Activated naive CD4-positive, alpha-beta T cell treated with anti-CD3 and anti-CD28 coated beads, Interleukin-2, amount 50 U/mL, for 24 hours (primary cell): Measurements from ENCODE around the gene NCS1.
"Not testable (repeated sequence)": the region's sequence is repeated elsewhere in the genome, so short reads cannot be mapped to it uniquely, and the experiment has no call there.

Experiments used
- H3K27ac Mint-ChIP-seq: one replicate; pipeline ENCODE4 v1.8.0; 2021; ENCODE audit warnings: mild to moderate bottlenecking, mixed read lengths
- H3K27me3 Mint-ChIP-seq: one replicate; pipeline ENCODE4 v1.8.0; 2021; ENCODE audit warnings: mixed read lengths
- H3K36me3 Mint-ChIP-seq: one replicate; pipeline ENCODE4 v1.8.0; 2021; ENCODE audit warnings: mixed read lengths
- H3K4me1 Mint-ChIP-seq: one replicate; pipeline ENCODE4 v1.8.0; 2021; ENCODE audit warnings: mixed read lengths
- H3K4me3 Mint-ChIP-seq: one replicate; pipeline ENCODE4 v1.8.0; 2021; ENCODE audit warnings: mild to moderate bottlenecking, mixed read lengths
- H3K9me3 Mint-ChIP-seq: one replicate; pipeline ENCODE4 v1.8.0; 2021; ENCODE audit warnings: mixed read lengths

Gene NCS1

DNA sequence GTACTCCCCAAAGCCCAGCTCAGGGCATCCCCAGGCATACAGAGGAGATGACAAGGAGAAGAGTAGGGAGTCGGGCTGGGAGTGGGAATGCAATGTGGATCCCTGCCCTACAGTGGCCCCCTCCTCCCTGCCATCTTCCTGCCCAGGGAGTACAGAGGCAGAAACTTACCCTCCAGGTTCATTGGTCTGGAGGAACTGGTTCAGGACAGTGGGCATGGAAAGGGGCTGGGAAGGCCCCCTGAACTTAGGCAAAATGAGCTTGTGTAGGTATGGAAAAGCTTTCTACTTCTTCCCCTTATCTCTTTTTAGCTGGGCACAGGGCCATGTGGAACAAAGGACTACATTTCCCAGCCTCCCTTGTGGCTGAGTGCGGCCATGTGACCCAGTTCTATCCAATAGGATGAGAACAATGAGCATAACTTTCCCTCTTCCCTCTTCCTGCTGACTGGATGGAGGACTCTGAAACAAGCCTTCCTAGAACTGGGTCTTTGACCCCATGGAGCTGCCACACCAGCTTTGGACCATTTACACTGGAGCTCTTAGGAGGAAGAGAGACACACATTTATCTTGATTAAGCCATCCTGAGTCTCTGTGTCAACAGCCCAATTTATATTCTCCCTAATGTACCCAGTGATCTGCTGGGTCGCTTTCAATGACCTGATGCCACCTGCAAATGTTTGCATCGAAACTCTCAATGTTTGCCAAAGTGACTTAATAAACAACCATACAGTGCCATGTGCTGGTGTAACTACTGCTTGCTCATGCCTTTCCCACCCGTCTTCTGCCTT is 68.4 kb downstream of the NCS1 start:
- H3K9me3 Mint-ChIP-seq = no peaks in the 10 kb centered on the region
- H3K27ac Mint-ChIP-seq = no peak overlapping the region
- H3K4me1 Mint-ChIP-seq = peaks cover 31% of the 10 kb centered on the region
- no peak overlapping the region for H3K4me3 Mint-ChIP-seq
- no peaks in the 10 kb centered on the region for H3K27me3 Mint-ChIP-seq
- H3K36me3 Mint-ChIP-seq = no peaks in the 10 kb centered on the region

DNA sequence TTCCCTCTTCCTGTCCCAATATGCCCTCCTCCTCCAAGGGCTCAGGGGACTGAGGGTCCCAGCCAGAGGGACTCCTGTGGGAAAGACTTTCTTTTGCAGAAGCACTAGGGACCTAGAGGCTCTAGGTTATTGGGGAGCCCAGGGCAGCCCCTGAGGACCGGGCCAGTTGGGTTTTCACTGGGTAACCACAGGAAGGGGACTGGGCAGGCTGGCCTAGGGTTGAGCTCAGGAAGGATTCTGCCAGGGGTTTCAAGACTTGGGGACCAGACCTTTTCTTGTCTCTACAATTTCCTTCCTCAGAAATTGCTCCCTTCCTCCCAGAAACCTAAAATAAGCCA is 69.0 kb downstream of the NCS1 start:
- H3K9me3 Mint-ChIP-seq = no peaks in the 10 kb centered on the region
- H3K4me1 Mint-ChIP-seq = peaks cover 26% of the 10 kb centered on the region
- no peaks in the 10 kb centered on the region for H3K36me3 Mint-ChIP-seq
- H3K27me3 Mint-ChIP-seq = no peaks in the 10 kb centered on the region
- H3K4me3 Mint-ChIP-seq = no peak overlapping the region
- no peak overlapping the region for H3K27ac Mint-ChIP-seq

DNA sequence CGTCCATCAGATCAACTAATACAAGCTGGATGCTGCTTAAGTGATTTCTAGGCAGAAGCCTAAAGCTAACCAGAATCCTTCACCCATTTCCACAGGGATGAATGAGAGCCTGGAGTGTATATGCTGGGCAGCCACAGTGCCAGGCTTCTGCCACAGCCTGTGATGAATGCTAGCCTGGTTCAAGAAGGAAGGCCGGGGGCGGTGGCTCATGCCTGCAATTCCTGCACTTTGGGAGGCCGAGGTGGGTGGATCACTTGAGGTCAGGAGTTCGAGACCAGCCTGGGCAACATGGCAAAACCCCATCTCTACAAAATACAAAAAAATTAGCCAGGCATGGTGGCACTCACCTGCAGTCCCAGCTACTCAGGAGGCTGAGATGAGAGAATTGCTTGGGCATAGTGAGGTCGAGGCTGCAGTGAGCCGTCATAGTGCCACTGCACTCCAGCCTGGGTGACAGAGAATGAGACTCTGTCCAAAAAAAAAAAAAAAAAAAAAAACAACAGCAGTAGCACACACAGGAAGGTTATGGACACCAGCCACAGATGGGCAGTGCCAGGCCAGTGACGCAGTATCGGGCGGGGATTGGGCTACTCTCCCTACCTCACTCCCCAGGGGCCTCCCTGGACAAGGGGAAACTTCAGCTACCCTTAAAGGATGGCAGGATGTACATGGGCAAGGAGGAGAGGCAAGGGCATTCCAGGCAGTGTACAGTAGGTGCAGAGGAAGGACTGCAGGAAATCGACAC is 70.2 kb downstream of the NCS1 start:
- no peak overlapping the region for H3K27ac Mint-ChIP-seq
- H3K4me3 Mint-ChIP-seq = no peak overlapping the region
- H3K9me3 Mint-ChIP-seq = no peaks in the 10 kb centered on the region
- H3K27me3 Mint-ChIP-seq = no peaks in the 10 kb centered on the region
- peaks cover 26% of the 10 kb centered on the region for H3K4me1 Mint-ChIP-seq
- H3K36me3 Mint-ChIP-seq = no peaks in the 10 kb centered on the region

DNA sequence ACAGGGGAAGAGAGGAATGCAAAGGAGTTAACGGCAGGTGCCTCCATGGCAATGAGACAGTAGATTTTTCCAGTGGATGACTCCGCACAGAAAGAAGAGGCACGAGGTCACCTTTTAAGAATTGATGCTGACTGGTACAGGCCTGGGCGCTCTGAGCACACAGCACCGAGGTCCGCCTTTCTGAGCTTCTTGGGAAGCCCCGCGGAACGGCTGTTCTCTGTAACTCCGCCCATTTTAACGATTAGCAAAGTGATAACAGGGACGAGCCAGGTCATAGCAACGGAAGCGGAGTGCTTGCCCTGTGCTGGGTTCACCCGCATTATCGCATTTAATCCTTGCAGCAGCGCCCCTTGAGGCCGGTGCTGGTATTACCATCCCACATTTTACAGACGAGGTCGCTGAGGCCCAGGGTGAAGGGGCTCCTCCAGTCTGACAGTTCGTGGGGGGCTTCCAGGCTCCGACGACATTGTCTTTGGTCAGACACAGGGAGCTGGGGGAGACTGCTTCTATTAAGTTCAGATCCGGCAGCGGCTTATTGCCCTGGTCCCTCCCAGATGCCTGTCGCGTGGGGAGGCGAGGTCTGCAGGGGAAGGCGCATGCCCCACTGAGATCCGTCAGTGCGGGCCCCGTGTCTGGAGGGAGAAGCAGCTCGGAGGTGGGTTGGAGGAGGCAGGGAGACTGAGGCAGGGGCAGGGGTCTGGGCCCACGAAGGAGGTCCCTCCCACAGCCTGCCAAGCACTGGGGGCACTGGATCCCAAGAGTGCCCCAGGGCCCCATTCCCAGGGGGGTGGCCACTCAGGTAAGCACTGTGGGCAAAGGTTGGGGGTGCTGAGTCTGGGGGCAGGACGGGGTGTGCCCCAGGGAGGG is 71.0 kb downstream of the NCS1 start:
- Mint-ChIP-seq H3K36me3 (no peaks in the 10 kb centered on the region), H3K9me3 (no peaks in the 10 kb centered on the region), H3K27me3 (no peaks in the 10 kb centered on the region), H3K4me3 (no peak overlapping the region), H3K27ac (no peak overlapping the region), H3K4me1 (peaks cover 26% of the 10 kb centered on the region)

DNA sequence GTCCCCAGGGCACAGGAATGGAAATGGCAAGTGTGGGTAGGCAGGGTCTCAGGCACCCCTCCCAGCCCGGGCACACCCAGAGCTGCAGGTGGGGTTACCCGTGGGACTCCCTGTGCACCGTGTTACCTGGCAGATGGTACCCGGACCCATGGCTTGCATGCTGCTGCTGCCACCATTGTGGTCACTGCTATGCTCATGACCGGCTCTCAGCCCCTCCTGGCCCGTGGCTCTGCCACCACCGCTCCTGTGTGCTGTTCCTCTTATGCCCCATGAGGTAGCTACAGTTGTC is 71.6 kb downstream of the NCS1 start:
- Mint-ChIP-seq H3K27me3 (no peaks in the 10 kb centered on the region), H3K4me1 (peaks cover 26% of the 10 kb centered on the region), H3K36me3 (no peaks in the 10 kb centered on the region), H3K27ac (no peak overlapping the region), H3K9me3 (no peaks in the 10 kb centered on the region), H3K4me3 (no peak overlapping the region)

DNA sequence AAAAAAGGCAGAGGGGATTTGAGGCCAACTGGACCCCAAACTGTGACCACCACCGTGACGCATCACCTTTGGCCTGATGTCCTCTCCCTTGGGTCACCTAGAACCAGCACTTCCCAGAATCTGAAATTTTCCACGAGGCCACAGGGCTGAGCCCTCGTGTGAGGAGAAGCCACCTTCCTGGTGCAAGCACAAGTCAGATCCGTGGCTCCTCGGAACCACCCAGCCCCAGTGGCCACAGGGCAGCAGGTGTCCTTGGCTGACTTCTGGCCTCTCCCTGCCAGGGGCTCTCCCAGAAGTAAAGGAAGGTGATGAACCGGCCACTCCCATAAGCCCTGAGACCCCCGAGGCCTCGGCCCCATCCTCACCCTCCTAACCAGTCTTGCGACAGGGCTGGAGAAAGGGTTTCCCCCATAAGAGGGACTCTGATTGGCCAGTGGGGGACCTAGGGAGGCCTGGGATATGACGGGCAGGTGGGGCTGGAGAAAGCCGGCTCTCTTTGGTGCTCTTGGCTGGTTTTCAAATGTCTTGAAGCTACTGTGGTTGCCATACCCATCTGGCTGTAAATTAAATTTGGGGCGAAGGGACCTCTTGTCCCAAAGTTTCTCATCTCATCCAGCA is 72.5 kb downstream of the NCS1 start:
- Mint-ChIP-seq H3K27ac (no peak overlapping the region), H3K27me3 (no peaks in the 10 kb centered on the region), H3K4me3 (no peak overlapping the region)

DNA sequence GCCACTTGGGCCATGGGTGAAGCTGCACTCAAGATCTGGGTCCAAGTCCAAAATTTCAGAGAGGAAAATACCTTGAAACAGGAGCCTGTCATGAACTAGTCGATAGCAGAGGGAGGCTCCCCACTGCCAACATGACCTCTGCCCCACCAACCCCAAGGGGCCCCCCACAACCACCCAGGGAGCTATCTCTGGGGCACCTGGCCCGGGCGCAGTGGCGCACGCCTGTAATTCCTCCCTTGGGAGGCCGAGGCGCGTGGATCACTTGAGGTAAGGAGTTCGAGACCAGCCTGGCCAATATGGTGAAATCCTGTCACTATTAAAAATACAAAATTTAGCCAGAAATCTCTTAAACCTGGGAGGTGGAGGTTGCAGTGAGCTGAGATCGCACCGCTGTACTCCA is 73.3 kb downstream of the NCS1 start:
- peaks cover 14% of the 10 kb centered on the region for H3K4me1 Mint-ChIP-seq
- no peaks in the 10 kb centered on the region for H3K9me3 Mint-ChIP-seq
- H3K4me3 Mint-ChIP-seq = no peak overlapping the region
- no peaks in the 10 kb centered on the region for H3K27me3 Mint-ChIP-seq
- H3K36me3 Mint-ChIP-seq = no peaks in the 10 kb centered on the region
- no peak overlapping the region for H3K27ac Mint-ChIP-seq

More for the DNA sequence above, 72.5 kb downstream of the NCS1 start:
- Mint-ChIP-seq H3K9me3 (no peaks in the 10 kb centered on the region), H3K4me1 (peaks cover 23% of the 10 kb centered on the region), H3K36me3 (no peaks in the 10 kb centered on the region)

DNA sequence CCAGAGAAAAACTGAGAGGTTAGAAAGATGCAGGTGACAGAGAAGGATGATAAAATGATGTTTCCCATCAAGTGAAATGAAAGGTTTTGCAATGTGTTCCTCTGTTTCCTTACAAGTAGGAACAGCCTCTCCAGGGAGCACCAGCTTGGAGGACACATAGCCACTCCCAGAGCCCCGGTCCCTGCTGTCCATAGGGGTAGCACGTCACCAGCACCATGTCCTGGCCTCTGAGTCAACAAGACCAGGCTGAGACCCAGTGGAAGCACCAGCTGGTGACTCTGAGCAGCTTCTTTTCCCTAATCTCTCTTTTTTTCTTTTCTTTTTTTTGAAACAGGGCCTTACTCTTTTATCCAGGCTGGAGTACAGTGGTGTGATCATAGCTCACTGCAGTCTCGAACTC is 73.9 kb downstream of the NCS1 start:
- Mint-ChIP-seq H3K9me3 (no peaks in the 10 kb centered on the region), H3K4me3 (no peak overlapping the region), H3K36me3 (no peaks in the 10 kb centered on the region), H3K27ac (no peak overlapping the region), H3K27me3 (no peaks in the 10 kb centered on the region), H3K4me1 (peaks cover 8% of the 10 kb centered on the region)

DNA sequence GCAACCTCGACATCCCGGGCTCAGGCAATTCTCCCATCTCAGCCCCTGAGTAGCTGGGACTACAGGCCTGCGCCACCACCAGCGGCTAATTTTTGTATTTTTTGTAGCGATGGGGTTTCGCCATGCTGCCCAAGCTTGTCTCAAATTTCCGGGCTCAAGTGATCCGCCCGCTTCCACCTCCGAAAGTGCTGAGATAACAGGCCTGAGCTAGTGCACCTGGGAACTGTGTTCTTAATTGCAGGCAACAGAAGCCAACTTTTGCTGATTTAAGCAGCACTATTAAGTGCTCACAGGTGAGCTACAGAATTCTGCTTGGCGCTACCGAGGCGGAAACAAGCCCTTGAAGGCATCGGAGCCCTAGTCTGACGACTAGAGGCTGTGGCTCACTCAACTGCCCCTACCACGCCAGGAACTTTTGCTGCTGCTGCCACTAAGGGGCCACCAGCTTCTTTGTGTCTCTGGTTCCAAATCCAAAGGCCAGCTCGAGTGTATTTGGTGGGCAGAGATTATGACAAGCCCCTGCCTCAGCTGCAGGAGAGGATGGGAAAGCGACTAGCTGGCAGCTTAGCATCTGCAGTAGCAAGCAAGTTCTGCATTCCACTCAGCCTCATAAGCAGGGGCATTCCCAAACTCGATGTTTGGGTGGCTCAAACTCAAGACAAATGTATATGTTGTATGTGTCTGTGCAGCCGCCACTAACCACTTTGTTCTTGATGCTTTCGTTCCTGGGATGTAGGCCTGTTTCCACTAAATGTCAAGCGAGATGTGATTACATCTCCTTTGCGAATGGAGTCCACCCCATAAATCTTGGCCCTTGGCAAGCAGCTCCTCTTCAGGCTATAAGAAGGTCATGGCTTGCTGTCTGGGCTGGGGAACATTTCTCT is 82.8 kb downstream of the NCS1 start:
- Mint-ChIP-seq H3K9me3 (no peaks in the 10 kb centered on the region), H3K4me1 (no peaks in the 10 kb centered on the region), H3K4me3 (no peak overlapping the region), H3K27ac (no peak overlapping the region), H3K27me3 (peaks cover 2% of the 10 kb centered on the region), H3K36me3 (no peaks in the 10 kb centered on the region)

DNA sequence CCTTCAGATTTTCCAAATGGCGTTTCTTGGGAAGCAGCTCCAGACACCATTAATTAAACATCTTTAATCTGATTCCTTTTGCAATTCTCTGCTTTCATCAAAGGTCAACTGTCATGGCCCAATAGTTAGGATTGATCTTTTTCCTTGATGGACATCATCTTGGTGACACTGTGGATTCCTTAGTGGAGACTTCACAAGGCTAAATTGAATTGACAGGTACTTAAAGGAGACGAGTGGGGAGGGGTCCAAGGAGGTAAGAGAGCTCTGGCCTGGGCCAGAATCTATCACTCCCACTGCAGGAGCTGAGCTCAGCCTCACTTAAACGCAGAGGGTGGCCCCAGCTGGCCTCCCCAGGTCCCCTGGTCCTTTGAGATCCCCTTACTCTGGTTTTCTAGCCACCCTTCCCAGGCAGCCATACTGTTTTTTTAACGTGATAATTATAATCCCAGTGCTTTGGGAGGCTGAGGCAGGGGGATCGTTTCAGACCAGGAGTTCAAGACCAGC is 83.5 kb downstream of the NCS1 start:
- Mint-ChIP-seq H3K36me3 (no peaks in the 10 kb centered on the region), H3K27ac (no peak overlapping the region), H3K4me3 (no peak overlapping the region), H3K4me1 (no peaks in the 10 kb centered on the region), H3K27me3 (peaks cover 7% of the 10 kb centered on the region), H3K9me3 (no peaks in the 10 kb centered on the region)

DNA sequence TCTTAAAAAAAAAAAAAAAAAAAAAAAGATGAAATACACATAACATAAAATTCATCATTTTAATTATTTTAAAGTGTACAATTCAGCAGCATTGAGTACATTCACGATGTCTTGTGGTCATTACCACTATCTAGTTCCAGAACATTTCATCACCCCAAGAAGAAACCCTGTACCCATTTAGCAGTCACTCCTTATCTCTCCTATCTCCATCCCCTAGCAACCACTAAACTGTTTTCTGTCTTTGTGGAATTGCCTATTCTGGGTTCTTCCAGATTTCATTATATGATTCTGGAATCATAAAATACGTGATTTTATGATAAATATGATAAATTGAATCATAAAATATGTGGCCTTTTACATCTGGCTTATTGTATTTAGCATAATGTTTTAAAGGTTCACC is 84.4 kb downstream of the NCS1 start:
- Mint-ChIP-seq H3K27ac (no peak overlapping the region), H3K9me3 (no peaks in the 10 kb centered on the region), H3K4me1 (no peaks in the 10 kb centered on the region), H3K27me3 (peaks cover 7% of the 10 kb centered on the region), H3K4me3 (no peak overlapping the region), H3K36me3 (no peaks in the 10 kb centered on the region)

DNA sequence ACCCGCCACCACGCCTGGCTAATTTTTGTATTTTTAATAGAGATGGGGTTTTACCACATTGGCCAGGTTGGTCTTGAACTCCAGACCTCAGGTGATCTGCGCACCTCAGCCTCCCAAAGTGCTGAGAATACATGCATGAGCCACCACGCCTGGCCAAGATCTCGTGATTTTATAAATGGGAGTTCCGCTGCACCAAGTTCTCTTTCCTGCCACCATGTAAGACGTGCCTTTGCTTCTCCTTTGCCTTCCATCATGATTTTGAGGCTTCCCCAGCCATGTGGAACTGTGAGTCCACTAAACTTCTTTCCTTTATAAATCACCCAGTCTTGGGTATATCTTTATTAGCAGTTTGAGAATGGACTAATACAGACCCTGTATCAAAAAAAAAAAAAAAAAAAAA is 85.9 kb downstream of the NCS1 start:
- H3K9me3 Mint-ChIP-seq, H3K36me3 Mint-ChIP-seq, H3K27me3 Mint-ChIP-seq, H3K27ac Mint-ChIP-seq, H3K4me1 Mint-ChIP-seq, H3K4me3 Mint-ChIP-seq: not testable (repeated sequence)

DNA sequence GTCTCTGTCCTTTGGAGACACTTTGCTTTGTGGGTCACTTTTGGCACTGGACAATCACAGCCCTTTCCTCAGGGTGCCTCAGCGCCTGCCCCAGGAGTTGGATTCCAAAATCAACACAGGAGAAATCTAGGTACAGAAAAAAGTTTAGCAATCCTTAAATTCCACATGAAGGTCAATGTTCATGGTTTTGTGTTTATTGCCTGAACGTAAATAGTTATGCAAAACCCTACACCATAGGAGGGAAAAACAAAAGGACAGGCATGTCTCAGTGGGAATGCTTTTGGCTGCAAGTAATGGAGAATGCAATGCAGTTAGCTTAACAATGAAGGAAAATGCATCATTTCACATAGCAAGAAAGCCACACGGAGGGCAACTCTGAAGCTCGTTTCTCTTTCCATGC is 86.8 kb downstream of the NCS1 start:
- Mint-ChIP-seq H3K4me3 (no peak overlapping the region), H3K9me3 (no peaks in the 10 kb centered on the region), H3K27me3 (peaks cover 14% of the 10 kb centered on the region), H3K4me1 (no peaks in the 10 kb centered on the region), H3K36me3 (no peaks in the 10 kb centered on the region), H3K27ac (no peak overlapping the region)

DNA sequence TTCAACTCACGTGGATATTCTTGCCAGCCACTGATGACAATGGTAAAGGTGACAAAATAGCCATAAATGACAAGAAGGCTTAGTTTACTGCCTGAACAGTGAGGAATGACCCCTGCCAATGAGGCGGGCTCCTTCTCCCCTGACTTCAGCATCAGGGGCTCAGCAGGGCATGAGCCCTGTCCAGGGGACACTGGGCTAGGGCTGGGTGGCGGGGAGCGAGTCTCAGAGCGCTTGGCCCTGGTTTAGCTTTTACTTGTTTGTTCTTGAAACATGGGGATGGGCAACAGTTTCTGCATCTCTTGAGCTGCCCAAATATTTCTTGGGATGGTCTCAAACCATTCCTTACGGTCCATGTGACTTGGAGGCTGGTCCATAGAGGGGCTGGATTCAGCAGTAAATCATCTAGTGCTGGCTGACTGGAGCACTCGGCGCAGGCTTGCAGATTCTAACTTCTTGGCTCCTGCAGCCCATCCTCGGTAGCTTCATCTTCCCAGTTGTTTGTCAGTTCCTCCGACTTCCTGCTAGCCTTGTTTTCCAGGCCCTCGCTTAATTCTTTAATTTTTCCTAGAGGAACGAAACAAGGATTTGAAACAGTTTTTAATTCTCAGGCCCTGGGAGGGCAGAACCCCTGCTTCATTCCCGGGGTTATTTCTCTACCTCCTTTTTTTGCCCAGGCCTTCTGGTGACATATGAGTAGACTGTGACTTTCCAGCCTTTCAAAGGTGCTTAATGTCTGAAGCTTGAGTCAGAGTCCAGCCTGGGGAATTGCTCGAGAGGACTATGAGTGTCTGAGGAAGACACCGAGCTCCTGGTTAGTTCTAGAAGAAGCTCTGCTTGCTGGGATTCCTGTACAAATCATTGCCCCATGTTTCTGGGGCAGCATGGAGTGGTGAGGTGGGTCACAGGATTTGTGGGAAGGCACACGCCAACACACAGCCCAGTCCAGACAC is 88.9 kb downstream of the NCS1 start:
- peaks cover under 1% of the 10 kb centered on the region for H3K4me1 Mint-ChIP-seq
- H3K27me3 Mint-ChIP-seq = peaks cover 23% of the 10 kb centered on the region
- no peaks in the 10 kb centered on the region for H3K9me3 Mint-ChIP-seq
- H3K4me3 Mint-ChIP-seq = no peak overlapping the region
- no peak overlapping the region for H3K27ac Mint-ChIP-seq
- H3K36me3 Mint-ChIP-seq = no peaks in the 10 kb centered on the region
